OCI-LY3 (cell line): ENCODE results near the gene WDR75.

Experiments
- H2AFZ ChIP-seq: fragments of 200-600, 300-600 bp; shearing (Covaris generic); 2 replicates; pipeline ENCODE4 v1.6.0; 2014; ENCODE audit warnings: antibody characterized with exemption, low read depth, low read length
- H3K27ac ChIP-seq: fragments of 200-600, 300-600 bp; sonication (generic); 2 replicates; pipeline ENCODE4 v1.5.1; 2014; ENCODE audit warnings: mild to moderate bottlenecking, low read length, moderate library complexity, mixed read lengths
- H3K27me3 ChIP-seq: fragments of 200-600, 300-600 bp; sonication (generic); 2 replicates; pipeline ENCODE4 v1.6.1; 2014; ENCODE audit warnings: low read depth, low read length, mixed read lengths
- H3K36me3 ChIP-seq: fragments of 200-600, 300-600 bp; sonication (generic); replicated peaks from 2 replicates; pipeline ENCODE3; 2014; ENCODE audit warnings: low read depth, low read length, mixed read lengths
- H3K4me1 ChIP-seq: fragments of 300-600, 200-600 bp; sonication (generic); 2 replicates; pipeline ENCODE4 v1.6.1; 2014; ENCODE audit warnings: low read length, mixed read lengths
- H3K4me2 ChIP-seq: fragments of 200-600, 300-600 bp; sonication (generic); 2 replicates; pipeline ENCODE4 v1.6.1; 2014; ENCODE audit warnings: low read length, mixed read lengths
- H3K4me3 ChIP-seq: fragments of 300-600, 200-600 bp; sonication (generic); 2 replicates; pipeline ENCODE4 v1.5.1; 2014; ENCODE audit warnings: antibody characterized with exemption, mild to moderate bottlenecking, low read length, moderate library complexity
- H3K79me2 ChIP-seq: fragments of 300-600, 200-600 bp; shearing (Covaris generic); 2 replicates; pipeline ENCODE4 v1.6.1; 2014; ENCODE audit warnings: mild to moderate bottlenecking, low read length, mixed read lengths
- H3K9ac ChIP-seq: fragments of 300-600, 200-600 bp; shearing (Covaris generic); 2 replicates; pipeline ENCODE4 v1.6.0; 2014; ENCODE audit warnings: mild to moderate bottlenecking, low read length, moderate library complexity
- H3K9me3 ChIP-seq: fragments of 200-600, 300-600 bp; shearing (Covaris generic); 2 replicates; pipeline ENCODE4 v1.6.1; 2014; ENCODE audit warnings: low read length, mixed read lengths; ENCODE audit not compliant: insufficient read depth
- H4K20me1 ChIP-seq: fragments of 200-600, 300-600 bp; sonication (generic); 2 replicates; pipeline ENCODE4 v1.6.1; 2016; ENCODE audit warnings: low read length, mixed read lengths; ENCODE audit not compliant: insufficient read depth
- CTCF ChIP-seq: fragments of 200-600, 300-600 bp; sonication (generic); IDR thresholded peaks from 2 replicates; pipeline ENCODE4 v1.5.1; 2014; ENCODE audit warnings: antibody characterized with exemption, low read length, low read depth
- EZH2phosphoT487 ChIP-seq: fragments of 200-600 bp; shearing (Covaris generic); IDR thresholded peaks from 2 replicates; pipeline ENCODE4 v1.6.1; 2018; ENCODE audit warnings: antibody characterized with exemption, mixed run types, low read depth

Gene WDR75

GRCh38 chr2:189440644-189440946 lies 679 bp upstream of the WDR75 start:
- peaks cover 43% of the 10 kb centered on the region for H3K79me2 ChIP-seq
- no peaks in the 10 kb centered on the region for H3K27me3 ChIP-seq
- H3K27ac ChIP-seq = peak overlapping the region; percentile 81
- H4K20me1 ChIP-seq = peaks cover 26% of the 10 kb centered on the region
- peak overlapping the region; percentile 91 for H2AFZ ChIP-seq
- H3K36me3 ChIP-seq = peaks cover 14% of the 10 kb centered on the region
- H3K4me1 ChIP-seq = peaks cover 38% of the 10 kb centered on the region
- H3K4me2 ChIP-seq = peak overlapping the region; percentile 86
- peak overlapping the region; percentile 88 for H3K9ac ChIP-seq
- H3K4me3 ChIP-seq = peak overlapping the region; percentile 94
- no peaks in the 10 kb centered on the region for H3K9me3 ChIP-seq
- TF ChIP-seq EZH2phosphoT487 = no peak
- no peak for TF ChIP-seq CTCF

GRCh38 chr2:189441709-189442074 lies 418 bp downstream of the WDR75 start:
- Histone ChIP-seq H3K27ac (peak overlapping the region; percentile 81), H2AFZ (peak overlapping the region; percentile 91; the same call in 1 of the 2 replicates), H3K36me3 (peaks cover 24% of the 10 kb centered on the region), H4K20me1 (peaks cover 37% of the 10 kb centered on the region), H3K4me2 (peak overlapping the region; percentile 81), H3K4me1 (peaks cover 38% of the 10 kb centered on the region), H3K4me3 (peak overlapping the region; percentile 94), H3K79me2 (peaks cover 54% of the 10 kb centered on the region), H3K9ac (peak overlapping the region; percentile 88), H3K9me3 (no peaks in the 10 kb centered on the region), H3K27me3 (no peaks in the 10 kb centered on the region)
- TF ChIP-seq CTCF (no peak), EZH2phosphoT487 (no peak)

- Histone ChIP-seq H3K36me3 (peaks cover 30% of the 10 kb centered on the region), H3K79me2 (peaks cover 62% of the 10 kb centered on the region), H3K4me1 (peaks cover 38% of the 10 kb centered on the region), H3K27me3 (no peaks in the 10 kb centered on the region), H3K9me3 (no peaks in the 10 kb centered on the region), H4K20me1 (peaks cover 45% of the 10 kb centered on the region), H3K4me3 (peak overlapping the region; percentile 94), H2AFZ (no peak overlapping the region), H3K9ac (peak overlapping the region; percentile 88), H3K27ac (no peak overlapping the region), H3K4me2 (peak overlapping the region; percentile 81)
- TF ChIP-seq CTCF (no peak), EZH2phosphoT487 (no peak)
Observed at GRCh38 chr2:189442468-189442867, 1.2 kb downstream of the WDR75 start.

GRCh38 chr2:189444322-189444721 lies 3.0 kb downstream of the WDR75 start:
- TF ChIP-seq CTCF (no peak), EZH2phosphoT487 (no peak)
- Histone ChIP-seq H3K4me3 (peak overlapping the region; percentile 13; the same call in 1 of the 2 replicates), H2AFZ (no peak overlapping the region), H3K27me3 (no peaks in the 10 kb centered on the region), H3K9me3 (no peaks in the 10 kb centered on the region), H3K4me1 (peaks cover 33% of the 10 kb centered on the region), H3K4me2 (peak overlapping the region; percentile 81), H3K36me3 (peaks cover 42% of the 10 kb centered on the region), H3K79me2 (peaks cover 75% of the 10 kb centered on the region), H3K9ac (no peak overlapping the region), H3K27ac (no peak overlapping the region), H4K20me1 (peaks cover 50% of the 10 kb centered on the region)
